Activated naive CD4-positive, alpha-beta T cell (primary cell): ENCODE measurements around the gene ATL3.
"Not testable (repeated sequence)": the region's sequence is repeated elsewhere in the genome, so short reads cannot be mapped to it uniquely, and the experiment has no call there.

Source experiments
- DNase-seq, 4 experiments: peaks; one replicate each; lab custom pipeline; 2025; lab: John Stamatoyannopoulos, UW

The ATL3 gene

GRCh38 chr11:63671322-63672155 lies at the start of gene ATL3:
Gene ATL3 (minus strand): TSS chr11:63671376. CDS start chr11:63671335, 41 bp downstream.
- DNase-seq = peak; percentile 77 to 92 (median 86)

- DNase-seq = no peak
These were observed 49.4 kb upstream of the ATL3 start for GRCh38 chr11:63720611-63721010.

GRCh38 chr11:63719987-63720386 lies 48.8 kb upstream of the ATL3 start:
- DNase-seq = no peak

GRCh38 chr11:63719001-63719400 lies 47.8 kb upstream of the ATL3 start:
- no peak for DNase-seq

GRCh38 chr11:63716046-63716445 lies 44.9 kb upstream of the ATL3 start:
- no peak for DNase-seq

- DNase-seq = no peak
These were observed 42.6 kb upstream of the ATL3 start for GRCh38 chr11:63713766-63714165.

- no peak for DNase-seq
These were observed 40.7 kb upstream of the ATL3 start for GRCh38 chr11:63711838-63712237.

GRCh38 chr11:63710476-63711217 lies 39.5 kb upstream of the ATL3 start:
- no peak for DNase-seq

GRCh38 chr11:63709336-63709884 lies 38.2 kb upstream of the ATL3 start:
- no peak for DNase-seq

GRCh38 chr11:63708764-63709163 lies 37.6 kb upstream of the ATL3 start:
- no peak for DNase-seq

GRCh38 chr11:63705526-63705925 lies 34.4 kb upstream of the ATL3 start:
- no peak for DNase-seq

- no peak for DNase-seq
These were observed 28.7 kb upstream of the ATL3 start for GRCh38 chr11:63699896-63700295.

- no peak for DNase-seq
These were observed 28.0 kb upstream of the ATL3 start for GRCh38 chr11:63698976-63699733.

GRCh38 chr11:63694596-63694995 lies 23.4 kb upstream of the ATL3 start:
- DNase-seq = no peak

GRCh38 chr11:63687845-63688244 lies 16.7 kb upstream of the ATL3 start:
- no peak for DNase-seq

GRCh38 chr11:63686926-63687325 lies 15.8 kb upstream of the ATL3 start:
- no peak for DNase-seq

- DNase-seq = not testable (repeated sequence)
These were observed 14.1 kb upstream of the ATL3 start for GRCh38 chr11:63685158-63685721.

GRCh38 chr11:63683133-63683991 lies 12.2 kb upstream of the ATL3 start:
- no peak for DNase-seq

- no peak for DNase-seq
These were observed 11.2 kb upstream of the ATL3 start for GRCh38 chr11:63682066-63683021.
